GM23338 (cell line): ENCODE measurements around the gene ALCAM. TPM values are rescaled to one million over a fixed set of nuclear protein-coding genes. Genes with fewer than 3 reads are reported as not detected.

Source experiments
- CREB1 ChIP-seq: fragments of 250-450 bp; sonication (Bioruptor Pico); IDR thresholded peaks from 2 replicates; pipeline ENCODE4 v1.5.0; 2020; ENCODE audit warnings: low read depth, mild to moderate bottlenecking, moderate library complexity
- EZH2 ChIP-seq: fragments of 200-600 bp; sonication (generic); IDR thresholded peaks from one replicate; pipeline ENCODE4 v1.8.0; 2017; ENCODE audit warnings: antibody characterized with exemption, mild to moderate bottlenecking, low read depth; ENCODE audit not compliant: unreplicated experiment
- EZH2phosphoT487 ChIP-seq: fragments of 200-600 bp; sonication (generic); IDR thresholded peaks from one replicate; pipeline ENCODE4 v1.8.1; 2018; ENCODE audit warnings: antibody characterized with exemption; ENCODE audit not compliant: unreplicated experiment
- JUNB ChIP-seq: IDR thresholded peaks from one replicate; pipeline ENCODE4 v1.6.1; 2016; ENCODE audit warnings: antibody characterized with exemption; ENCODE audit not compliant: unreplicated experiment
- NANOG ChIP-seq: IDR thresholded peaks from 2 replicates; pipeline ENCODE4 v1.6.1; 2016; ENCODE audit warnings: antibody characterized with exemption, borderline replicate concordance
- POLR2AphosphoS5 ChIP-seq: IDR thresholded peaks from 2 replicates; pipeline ENCODE4 v1.6.1; 2016; ENCODE audit warnings: antibody characterized with exemption, low read depth
- polyA plus RNA-seq: library from polyadenylated mRNA; unstranded; fragments of >200 nt; fragmentation: Nextera tagmentation; extraction: Ambion mirVana; gene quantifications from 2 replicates; pipeline ENCODE4 v1.2.1, GENCODE V29; 2016
- total RNA-seq: library from RNA; depleted of rRNA; stranded (reverse); fragments of >200 nt; shearing (Covaris generic); gene quantifications from 2 replicates; pipeline ENCODE4 v1.2.3, GENCODE V29; 2014
- TF ChIP-seq, protein P1 (sequence below): fragments of 250-450 bp; sonication (Bioruptor Pico); IDR thresholded peaks from 2 replicates; pipeline ENCODE4 v1.5.0; 2020; ENCODE audit warnings: mild to moderate bottlenecking, moderate library complexity
- TF ChIP-seq, protein P2 (sequence below): IDR thresholded peaks from 2 replicates; pipeline ENCODE4 v1.6.1; 2016; ENCODE audit warnings: antibody characterized with exemption

ALCAM gene
- total and polyA plus RNA-seq, 2 experiments from 2014 or later = 11.3 to 36.0 TPM

DNA sequence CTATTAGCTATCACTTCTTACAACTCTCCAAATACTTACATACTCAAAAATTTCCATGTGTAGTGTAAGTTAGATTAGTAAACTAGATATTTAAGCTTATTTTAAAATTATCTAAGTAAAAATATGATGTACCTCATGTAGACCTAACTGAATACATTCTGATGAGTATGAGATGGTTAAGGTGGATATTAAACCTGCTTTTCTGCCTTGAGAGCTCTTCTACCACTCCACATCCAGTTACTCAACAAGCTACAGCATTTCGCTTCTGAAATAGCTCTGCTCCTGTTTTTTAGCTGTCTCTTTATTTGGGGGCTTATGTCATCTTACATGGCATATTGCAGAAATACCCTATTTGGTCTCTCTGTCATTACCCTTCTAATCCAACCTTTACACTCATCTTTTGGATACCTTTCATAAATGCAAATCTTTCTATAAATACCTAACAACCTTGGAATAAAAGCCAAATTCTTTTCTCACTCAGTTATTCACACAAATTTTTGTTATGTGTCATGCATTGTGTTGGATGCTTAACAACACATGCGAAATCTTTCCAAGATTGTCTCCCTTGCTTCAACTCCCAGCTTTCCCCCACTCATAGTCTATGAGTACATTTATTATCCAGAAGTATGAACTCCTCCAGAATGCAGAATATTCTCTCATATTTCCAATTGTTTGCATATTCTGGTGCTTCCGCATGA lies 92.0 kb downstream of the ALCAM start (continued):
- TF ChIP-seq, protein P1, sequence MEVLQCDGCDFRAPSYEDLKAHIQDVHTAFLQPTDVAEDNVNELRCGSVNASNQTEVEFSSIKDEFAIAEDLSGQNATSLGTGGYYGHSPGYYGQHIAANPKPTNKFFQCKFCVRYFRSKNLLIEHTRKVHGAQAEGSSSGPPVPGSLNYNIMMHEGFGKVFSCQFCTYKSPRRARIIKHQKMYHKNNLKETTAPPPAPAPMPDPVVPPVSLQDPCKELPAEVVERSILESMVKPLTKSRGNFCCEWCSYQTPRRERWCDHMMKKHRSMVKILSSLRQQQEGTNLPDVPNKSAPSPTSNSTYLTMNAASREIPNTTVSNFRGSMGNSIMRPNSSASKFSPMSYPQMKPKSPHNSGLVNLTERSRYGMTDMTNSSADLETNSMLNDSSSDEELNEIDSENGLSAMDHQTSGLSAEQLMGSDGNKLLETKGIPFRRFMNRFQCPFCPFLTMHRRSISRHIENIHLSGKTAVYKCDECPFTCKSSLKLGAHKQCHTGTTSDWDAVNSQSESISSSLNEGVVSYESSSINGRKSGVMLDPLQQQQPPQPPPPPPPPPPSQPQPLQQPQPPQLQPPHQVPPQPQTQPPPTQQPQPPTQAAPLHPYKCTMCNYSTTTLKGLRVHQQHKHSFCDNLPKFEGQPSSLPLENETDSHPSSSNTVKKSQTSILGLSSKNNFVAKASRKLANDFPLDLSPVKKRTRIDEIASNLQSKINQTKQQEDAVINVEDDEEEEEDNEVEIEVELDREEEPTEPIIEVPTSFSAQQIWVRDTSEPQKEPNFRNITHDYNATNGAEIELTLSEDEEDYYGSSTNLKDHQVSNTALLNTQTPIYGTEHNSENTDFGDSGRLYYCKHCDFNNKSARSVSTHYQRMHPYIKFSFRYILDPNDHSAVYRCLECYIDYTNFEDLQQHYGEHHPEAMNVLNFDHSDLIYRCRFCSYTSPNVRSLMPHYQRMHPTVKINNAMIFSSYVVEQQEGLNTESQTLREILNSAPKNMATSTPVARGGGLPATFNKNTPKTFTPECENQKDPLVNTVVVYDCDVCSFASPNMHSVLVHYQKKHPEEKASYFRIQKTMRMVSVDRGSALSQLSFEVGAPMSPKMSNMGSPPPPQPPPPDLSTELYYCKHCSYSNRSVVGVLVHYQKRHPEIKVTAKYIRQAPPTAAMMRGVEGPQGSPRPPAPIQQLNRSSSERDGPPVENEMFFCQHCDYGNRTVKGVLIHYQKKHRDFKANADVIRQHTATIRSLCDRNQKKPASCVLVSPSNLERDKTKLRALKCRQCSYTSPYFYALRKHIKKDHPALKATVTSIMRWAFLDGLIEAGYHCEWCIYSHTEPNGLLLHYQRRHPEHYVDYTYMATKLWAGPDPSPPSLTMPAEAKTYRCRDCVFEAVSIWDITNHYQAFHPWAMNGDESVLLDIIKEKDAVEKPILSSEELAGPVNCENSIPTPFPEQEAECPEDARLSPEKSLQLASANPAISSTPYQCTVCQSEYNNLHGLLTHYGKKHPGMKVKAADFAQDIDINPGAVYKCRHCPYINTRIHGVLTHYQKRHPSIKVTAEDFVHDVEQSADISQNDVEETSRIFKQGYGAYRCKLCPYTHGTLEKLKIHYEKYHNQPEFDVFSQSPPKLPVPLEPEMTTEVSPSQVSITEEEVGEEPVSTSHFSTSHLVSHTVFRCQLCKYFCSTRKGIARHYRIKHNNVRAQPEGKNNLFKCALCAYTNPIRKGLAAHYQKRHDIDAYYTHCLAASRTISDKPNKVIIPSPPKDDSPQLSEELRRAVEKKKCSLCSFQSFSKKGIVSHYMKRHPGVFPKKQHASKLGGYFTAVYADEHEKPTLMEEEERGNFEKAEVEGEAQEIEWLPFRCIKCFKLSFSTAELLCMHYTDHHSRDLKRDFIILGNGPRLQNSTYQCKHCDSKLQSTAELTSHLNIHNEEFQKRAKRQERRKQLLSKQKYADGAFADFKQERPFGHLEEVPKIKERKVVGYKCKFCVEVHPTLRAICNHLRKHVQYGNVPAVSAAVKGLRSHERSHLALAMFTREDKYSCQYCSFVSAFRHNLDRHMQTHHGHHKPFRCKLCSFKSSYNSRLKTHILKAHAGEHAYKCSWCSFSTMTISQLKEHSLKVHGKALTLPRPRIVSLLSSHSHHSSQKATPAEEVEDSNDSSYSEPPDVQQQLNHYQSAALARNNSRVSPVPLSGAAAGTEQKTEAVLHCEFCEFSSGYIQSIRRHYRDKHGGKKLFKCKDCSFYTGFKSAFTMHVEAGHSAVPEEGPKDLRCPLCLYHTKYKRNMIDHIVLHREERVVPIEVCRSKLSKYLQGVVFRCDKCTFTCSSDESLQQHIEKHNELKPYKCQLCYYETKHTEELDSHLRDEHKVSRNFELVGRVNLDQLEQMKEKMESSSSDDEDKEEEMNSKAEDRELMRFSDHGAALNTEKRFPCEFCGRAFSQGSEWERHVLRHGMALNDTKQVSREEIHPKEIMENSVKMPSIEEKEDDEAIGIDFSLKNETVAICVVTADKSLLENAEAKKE (CRISPR knock-in tag) = no peak
- TF ChIP-seq, protein P2, sequence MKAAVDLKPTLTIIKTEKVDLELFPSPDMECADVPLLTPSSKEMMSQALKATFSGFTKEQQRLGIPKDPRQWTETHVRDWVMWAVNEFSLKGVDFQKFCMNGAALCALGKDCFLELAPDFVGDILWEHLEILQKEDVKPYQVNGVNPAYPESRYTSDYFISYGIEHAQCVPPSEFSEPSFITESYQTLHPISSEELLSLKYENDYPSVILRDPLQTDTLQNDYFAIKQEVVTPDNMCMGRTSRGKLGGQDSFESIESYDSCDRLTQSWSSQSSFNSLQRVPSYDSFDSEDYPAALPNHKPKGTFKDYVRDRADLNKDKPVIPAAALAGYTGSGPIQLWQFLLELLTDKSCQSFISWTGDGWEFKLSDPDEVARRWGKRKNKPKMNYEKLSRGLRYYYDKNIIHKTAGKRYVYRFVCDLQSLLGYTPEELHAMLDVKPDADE = no peak
- TF ChIP-seq NANOG (no peak), EZH2phosphoT487 (no peak), POLR2AphosphoS5 (no peak), JUNB (no peak), EZH2 (no peak), CREB1 (CRISPR knock-in tag) (no peak)
